22Rv1 (cell line): Measurements from ENCODE around the gene CHEK1.

ENCODE experiments used
- ZFX ChIP-seq: fragments of 450-650 bp; IDR thresholded peaks from 2 replicates; pipeline ENCODE4 v1.6.1; 2017; ENCODE audit warnings: antibody characterized with exemption, borderline replicate concordance
- TF ChIP-seq, protein P1 (sequence below): fragments of 450-650 bp; IDR thresholded peaks from 2 replicates; pipeline ENCODE4 v1.5.1; 2017; ENCODE audit warnings: mild to moderate bottlenecking

- TF ChIP-seq, protein P1, sequence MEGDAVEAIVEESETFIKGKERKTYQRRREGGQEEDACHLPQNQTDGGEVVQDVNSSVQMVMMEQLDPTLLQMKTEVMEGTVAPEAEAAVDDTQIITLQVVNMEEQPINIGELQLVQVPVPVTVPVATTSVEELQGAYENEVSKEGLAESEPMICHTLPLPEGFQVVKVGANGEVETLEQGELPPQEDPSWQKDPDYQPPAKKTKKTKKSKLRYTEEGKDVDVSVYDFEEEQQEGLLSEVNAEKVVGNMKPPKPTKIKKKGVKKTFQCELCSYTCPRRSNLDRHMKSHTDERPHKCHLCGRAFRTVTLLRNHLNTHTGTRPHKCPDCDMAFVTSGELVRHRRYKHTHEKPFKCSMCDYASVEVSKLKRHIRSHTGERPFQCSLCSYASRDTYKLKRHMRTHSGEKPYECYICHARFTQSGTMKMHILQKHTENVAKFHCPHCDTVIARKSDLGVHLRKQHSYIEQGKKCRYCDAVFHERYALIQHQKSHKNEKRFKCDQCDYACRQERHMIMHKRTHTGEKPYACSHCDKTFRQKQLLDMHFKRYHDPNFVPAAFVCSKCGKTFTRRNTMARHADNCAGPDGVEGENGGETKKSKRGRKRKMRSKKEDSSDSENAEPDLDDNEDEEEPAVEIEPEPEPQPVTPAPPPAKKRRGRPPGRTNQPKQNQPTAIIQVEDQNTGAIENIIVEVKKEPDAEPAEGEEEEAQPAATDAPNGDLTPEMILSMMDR, result no peak
- TF ChIP-seq ZFX, result no peak
These were observed 1.9 kb upstream of the CHEK1 start for GRCh38 chr11:125623064-125623463.
